ENCODE data around the gene ROBO1.
"Not testable (repeated sequence)": the region's sequence is repeated elsewhere in the genome, so short reads cannot be mapped to it uniquely, and the experiment has no call there.

ROBO1 gene

DNA sequence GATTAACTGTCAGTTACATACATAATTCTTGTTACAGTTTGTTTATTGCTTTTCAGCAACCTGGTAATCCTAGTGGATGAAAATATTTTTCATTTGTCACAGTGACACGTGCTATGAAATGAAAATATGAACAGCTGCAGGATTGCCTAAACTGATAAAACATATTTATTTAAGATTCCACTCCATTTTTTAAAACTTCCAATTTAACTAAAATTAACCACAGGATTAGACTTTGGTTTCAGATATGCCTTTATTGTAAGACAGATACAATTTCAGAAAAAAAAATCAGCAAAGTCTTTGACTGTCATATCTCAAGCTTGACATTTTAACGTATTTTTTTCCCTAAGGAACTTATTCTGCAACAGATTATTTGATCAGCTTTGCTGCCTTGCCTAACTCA lies 550.7 kb downstream of the ROBO1 start:
- no peak for DNase-seq

DNA sequence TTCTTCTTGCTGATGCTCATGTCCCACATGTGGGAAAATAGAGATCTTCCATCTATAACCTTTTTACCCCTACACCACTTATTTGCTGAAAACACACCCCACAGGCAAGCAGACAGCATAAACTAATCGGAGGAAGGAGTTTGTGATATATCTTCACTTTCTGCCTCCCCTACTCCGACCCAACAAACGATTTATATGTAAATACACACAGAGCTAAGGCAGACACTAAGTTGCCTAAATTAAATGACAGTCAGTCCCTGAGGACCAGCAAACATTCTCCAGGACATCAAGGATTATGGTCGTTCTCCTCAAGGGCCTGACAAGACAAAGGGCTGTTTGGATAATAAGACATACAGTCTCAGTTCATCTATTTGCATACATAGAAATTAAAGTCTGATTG lies 552.5 kb downstream of the ROBO1 start:
- DNase-seq, result no peak

DNA sequence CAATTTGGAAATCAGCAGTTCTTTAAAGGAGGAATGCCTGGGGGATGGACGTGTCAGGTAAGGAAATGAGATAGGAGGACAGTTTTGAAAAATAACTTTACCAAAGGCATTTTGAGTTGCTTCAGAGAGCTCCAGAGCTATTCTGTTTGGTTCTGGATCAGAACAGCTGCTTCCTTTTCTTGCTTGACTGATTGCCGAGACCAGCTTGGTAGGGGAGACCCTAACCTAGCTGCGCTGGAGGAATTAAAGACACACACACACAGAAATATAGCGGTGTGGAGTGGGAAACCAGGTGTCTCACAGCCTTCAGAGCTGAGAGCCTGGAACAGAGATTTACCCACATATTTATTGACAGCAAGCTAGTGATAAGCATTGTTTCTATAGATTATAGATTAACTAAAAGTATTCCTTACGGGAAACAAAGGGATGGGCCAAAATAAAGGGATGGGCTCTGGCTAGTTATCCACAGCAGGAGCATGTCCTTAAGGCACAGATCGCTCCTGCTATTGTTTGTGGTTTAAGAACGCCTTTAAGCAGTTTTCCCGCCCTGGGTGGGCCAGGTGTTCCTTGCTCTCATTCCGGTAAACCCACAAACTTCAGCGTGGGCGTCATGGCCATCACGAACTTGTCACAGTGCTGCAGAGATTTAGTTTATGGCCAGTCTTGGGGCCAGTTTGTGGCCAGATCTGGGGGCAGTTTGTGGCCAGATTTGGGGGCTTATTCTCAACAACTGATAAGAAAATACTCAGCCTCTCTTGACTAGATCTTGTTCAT lies 556.0 kb downstream of the ROBO1 start:
- DNase-seq, result no peak

GRCh38 chr3:79204351-79204750 lies 563.4 kb downstream of the ROBO1 start:
- DNase-seq, result no peak

- DNase-seq, result no peak
These were observed 564.7 kb downstream of the ROBO1 start for GRCh38 chr3:79203144-79203519.

DNA sequence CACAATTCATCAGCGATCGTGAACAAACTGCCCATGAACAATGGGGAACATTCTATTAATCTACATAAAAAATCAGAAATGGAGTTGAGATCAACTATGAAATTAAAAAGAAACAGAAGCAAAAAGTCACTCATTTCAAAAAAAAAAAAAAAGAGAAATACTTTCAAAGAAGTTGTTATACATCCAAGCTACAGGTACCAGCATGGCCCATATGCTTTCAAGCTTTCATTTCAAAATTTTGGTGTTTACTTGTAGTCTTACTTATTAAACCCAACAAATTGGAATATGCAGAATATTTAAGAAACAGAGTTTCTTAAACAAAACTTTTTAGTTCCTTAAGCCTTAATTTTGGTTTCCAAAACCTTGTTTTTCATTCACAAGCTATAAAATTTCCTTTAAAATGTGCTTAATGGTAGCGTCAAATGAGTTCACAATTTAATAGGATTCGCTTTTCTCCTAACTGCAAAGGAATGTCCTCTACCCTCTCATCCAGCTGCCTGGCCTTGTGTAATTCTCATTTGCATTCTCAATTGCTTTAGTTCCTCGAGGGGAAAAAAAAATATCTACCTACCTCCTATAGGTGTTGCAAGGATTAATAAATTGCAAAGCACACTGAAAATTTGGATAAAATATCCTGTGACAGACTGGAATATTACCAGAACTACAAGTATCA lies 565.2 kb downstream of the ROBO1 start:
- DNase-seq, result no peak

- DNase-seq, result no peak
These were observed 567.3 kb downstream of the ROBO1 start for GRCh38 chr3:79200456-79200855.

GRCh38 chr3:79199966-79200365 lies 567.8 kb downstream of the ROBO1 start:
- no peak for DNase-seq

GRCh38 chr3:79187426-79187825 lies 580.4 kb downstream of the ROBO1 start:
- DNase-seq, result no peak

- DNase-seq, result no peak
These were observed 583.5 kb downstream of the ROBO1 start for GRCh38 chr3:79184251-79184650.

DNA sequence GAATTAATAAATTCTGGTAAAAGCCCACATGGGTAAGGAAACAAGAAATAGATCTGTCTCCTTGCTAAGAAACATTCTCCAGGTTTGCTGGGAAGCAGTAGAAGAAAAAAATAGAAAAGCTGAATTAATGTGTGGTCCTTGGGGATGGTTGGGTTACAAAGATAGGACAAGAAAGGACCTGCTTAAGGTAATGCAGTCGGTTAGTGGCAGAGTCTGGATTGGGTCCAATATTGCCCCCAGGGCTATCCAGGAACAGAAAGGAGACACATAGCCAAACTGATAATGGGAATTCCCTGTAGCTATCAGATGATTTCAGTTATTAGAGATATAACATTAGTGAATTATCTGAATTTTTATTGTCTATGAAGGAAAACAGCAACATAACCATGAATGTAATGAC lies 584.3 kb downstream of the ROBO1 start:
- DNase-seq, result no peak

DNA sequence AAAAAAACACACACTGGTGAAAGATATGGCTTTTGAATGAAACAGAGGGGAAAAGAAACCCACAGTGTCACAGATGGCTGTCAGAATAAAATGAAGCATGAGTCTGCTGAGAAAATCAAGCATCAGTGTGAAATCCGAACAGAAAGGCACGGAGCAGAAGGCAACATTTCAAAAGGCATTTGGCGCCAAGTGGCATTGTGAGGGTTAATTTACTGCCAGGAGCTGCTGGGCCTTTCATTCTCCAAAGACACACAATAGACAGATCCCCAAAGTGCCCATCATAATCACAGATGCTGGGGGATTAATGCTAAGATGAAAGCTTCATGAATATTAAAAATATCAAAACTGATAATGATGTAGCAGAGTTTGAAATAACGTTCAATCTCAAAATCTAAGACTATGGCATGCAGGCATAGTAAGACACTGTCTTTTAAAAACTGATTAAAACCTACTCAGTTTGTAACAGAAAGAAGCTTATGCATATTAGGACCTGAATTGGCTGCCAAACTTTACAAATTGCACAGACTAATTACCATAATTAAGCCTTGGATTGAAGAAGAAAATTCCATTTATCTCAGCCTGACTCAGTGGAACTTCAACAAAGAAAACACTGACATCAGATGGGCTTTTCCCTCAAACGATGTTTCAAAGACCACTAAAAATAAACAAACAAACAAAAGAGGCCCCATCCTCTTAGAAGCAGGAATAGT lies 589.2 kb downstream of the ROBO1 start:
- no peak for DNase-seq

- DNase-seq, result no peak
These were observed 591.9 kb downstream of the ROBO1 start for GRCh38 chr3:79175870-79176269.

DNA sequence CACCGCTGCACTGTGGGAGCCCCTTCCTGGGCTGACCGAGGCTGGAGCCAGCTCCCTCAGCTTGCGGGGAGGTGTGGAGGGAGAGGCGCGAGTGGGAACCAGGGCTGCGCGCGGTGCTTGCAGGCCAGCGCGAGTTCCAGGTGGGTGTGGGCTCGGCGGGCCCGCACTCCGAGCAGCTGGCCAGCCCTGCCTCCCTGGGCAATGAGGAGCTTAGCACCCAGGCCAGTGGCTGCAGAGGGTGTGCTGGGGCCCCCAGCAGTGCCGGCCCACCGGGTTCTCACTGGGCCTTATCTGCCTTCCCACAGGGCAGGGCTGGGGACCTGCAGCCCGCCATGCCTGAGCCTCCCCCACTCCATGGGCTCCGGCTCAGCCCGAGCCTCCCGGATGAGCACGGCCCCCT lies 594.5 kb downstream of the ROBO1 start:
- not testable (repeated sequence) for DNase-seq

GRCh38 chr3:79172241-79172640 lies 595.6 kb downstream of the ROBO1 start:
- no peak for DNase-seq

DNA sequence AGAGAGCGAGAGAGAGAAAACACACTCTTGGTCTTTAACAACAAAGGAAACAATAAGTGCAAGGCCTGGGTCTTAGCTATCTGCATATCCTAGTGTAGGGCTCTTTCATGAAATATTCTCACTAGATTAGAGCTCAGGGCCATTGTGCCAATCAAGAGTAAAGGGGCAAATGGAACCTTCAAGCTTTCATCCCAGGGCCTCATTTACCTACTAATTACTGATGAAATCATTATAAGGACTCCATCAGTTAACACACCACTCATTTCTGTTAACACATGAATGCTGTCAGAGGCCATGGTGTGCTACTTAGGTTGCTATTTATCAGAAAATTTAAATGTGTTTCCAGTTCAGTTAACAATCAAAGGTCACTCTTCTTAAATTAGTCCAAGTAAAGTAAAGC lies 597.8 kb downstream of the ROBO1 start:
- DNase-seq, result no peak

GRCh38 chr3:79167651-79168416 lies 600.0 kb downstream of the ROBO1 start:
- no peak for DNase-seq

DNA sequence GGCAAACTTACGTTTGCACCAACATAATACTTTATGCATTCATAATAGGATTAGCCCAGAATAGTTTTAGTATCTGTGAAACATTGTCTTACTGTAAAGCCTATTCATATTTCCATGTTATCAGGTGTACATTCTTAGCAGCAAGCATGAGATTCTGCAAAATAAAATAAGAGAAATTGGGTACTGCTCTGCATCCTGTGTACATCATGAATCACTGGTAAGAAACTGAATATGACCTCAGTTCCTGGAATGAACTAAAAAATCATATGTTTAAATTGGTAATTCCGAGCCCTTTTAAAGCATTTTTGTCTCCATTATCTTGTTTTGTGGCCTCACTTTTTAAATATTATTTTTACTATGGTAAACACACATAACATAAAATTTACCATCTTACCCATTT lies 605.1 kb downstream of the ROBO1 start:
- no peak for DNase-seq

- DNase-seq, result no peak
These were observed 605.9 kb downstream of the ROBO1 start for GRCh38 chr3:79161941-79162340.

- DNase-seq, result no peak
These were observed 607.4 kb downstream of the ROBO1 start for GRCh38 chr3:79160421-79160820.

- no peak for DNase-seq
These were observed 608.1 kb downstream of the ROBO1 start for GRCh38 chr3:79159736-79160135.

- DNase-seq, result no peak
These were observed 610.6 kb downstream of the ROBO1 start for GRCh38 chr3:79157191-79157590.

DNA sequence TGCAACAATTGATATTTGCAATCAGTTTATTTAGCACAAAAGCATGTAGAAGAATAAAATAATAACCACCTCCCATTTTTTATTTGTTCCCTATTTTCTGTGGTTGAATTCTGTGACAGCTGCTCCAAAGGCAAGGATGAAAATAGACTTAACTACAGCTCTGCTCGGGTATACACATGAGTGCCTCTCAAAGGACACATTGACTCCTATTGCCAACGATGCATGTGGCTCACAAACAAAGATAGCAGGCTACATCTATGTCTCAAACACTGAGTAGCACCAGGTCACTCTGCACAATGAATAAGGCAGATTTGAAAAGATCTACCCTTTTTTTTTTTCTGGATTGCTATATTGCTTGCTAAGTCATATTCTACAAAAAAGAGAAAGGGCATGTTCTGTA lies 612.9 kb downstream of the ROBO1 start:
- DNase-seq, result no peak
